Stimulated activated CD8-positive, alpha-beta memory T cell treated with anti-CD3 and anti-CD28 coated beads, Interleukin-7, amount 100 ng/mL, for 4 hours (primary cell): ENCODE results near the gene TPSD1.

Experiments used
- DNase-seq, 2 donors: peaks; one replicate each; pipeline ENCODE4 v3.0.0-alpha.2; 2020; ENCODE audit warnings: low read depth in 2 of 2

The TPSD1 gene

DNA sequence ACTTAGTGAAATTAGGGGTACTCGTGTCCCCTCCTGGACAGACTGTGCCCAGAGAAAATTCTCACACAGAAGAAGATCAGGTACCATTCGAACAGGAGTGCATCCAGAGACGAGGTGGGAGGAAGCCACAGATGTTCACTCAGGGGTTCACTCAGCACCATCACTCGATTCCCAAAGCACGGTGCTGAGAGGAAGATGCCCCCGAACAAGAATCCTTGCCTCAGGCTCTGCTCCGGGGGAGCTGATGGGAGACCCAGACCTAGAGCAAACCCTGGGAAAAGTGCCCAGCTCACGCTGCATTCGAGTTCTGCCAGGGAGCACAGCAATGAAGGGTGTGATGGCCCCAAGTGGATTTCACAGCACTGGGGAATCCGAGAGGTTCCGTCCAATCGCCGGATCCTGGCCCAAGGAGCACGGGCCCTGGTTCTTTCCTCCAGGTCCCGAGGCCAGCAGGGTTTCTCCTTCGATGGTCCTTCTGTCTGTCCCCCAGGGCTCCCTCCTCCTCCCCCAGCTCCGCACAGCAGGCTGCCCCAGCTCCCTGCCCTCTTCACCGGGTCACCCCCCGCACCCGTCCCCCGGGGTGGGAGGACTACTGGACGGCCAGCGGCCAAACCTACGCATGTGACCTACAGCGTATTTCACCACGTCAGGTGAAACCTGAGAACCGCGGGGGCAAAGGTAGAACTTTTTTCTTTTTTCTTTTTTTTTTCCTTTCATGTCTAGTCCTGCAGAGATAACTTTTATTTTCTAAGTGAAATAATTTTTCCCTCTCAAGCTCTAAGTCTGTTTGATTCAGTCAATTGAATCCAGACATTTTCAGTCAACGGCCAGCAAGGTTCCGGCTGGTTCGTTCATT, 43.4 kb downstream of the TPSD1 start:
- DNase-seq, result no peak

- no peak for DNase-seq
These were observed 44.0 kb downstream of the TPSD1 start for GRCh38 chr16:1299868-1300203.

GRCh38 chr16:1300664-1301476, 45.0 kb downstream of the TPSD1 start:
- DNase-seq, result peak; percentile 43 to 65

DNA sequence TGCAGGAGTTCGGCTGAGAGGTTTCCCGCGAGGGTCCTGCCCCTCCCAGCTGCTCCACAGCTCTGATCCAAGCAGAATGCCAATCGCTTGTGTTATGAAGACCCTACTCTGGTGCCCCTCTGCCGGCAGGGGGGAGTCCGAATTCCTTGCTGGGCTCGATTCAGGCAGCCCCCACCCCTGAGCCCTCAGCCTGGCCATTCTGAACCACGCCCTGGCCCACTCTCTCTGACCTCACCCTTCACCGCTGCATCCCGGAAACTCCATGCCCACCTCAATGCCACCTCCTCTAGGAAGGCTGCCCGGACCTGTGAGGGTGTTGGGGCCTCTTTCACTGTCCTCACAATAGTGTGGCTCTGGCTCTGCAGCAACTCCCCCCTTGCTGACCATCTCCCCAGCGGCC, 45.7 kb downstream of the TPSD1 start:
- no peak for DNase-seq

- DNase-seq, result no peak
These were observed 50.0 kb downstream of the TPSD1 start for GRCh38 chr16:1305823-1306222.

DNA sequence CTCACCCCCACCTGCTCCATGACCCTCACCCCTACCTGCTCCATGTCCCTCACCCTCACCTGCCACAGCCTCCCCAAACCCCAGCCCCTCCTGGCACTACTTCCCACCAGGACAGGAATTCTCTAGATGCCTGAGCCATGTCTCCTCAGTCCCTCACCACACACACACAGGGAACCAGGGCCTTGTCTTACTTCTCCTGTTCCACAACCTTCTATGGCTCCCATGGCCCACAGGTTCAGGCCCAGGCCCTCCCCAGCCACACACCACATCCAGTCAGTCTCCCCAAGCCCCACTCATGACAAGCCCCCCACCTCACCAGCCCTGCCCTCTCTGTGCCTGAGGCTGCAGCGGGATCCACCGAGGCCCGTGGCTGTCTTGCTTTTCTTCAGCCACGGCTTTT, 50.5 kb downstream of the TPSD1 start:
- no peak for DNase-seq

GRCh38 chr16:1308036-1308976, 52.4 kb downstream of the TPSD1 start:
- DNase-seq, result no peak
